Endometrial microvascular endothelial cells (primary cell): ENCODE data around the gene SGCA. TPM values are rescaled to one million over a fixed set of nuclear protein-coding genes. Genes with fewer than 3 reads are reported as not detected.

ENCODE experiments used
- in situ Hi-C: cut with HindIII; loops from 2 replicates; pipeline ENCODE4 v1.10.0; 2017; ENCODE audit warnings: low sequenced_read_pairs, low pct_unique_long_range_greater_than_20kb; ENCODE audit errors: inconsistent ontology term
- total RNA-seq: library from RNA; depleted of rRNA; stranded (reverse); fragments of >200 nt; gene quantifications from one replicate; pipeline ENCODE4 v1.2.3, GENCODE V29; 2015; ENCODE audit errors: inconsistent ontology term

The SGCA gene
- total RNA-seq, 1 donor from 2014 or later = not detected

GRCh38 chr17:50133028-50133768 is 32.6 kb upstream of the SGCA start:
- in situ Hi-C loops = no loop called here

- in situ Hi-C loops = no loop called here
These were observed 32.1 kb upstream of the SGCA start for GRCh38 chr17:50133769-50134099.

DNA sequence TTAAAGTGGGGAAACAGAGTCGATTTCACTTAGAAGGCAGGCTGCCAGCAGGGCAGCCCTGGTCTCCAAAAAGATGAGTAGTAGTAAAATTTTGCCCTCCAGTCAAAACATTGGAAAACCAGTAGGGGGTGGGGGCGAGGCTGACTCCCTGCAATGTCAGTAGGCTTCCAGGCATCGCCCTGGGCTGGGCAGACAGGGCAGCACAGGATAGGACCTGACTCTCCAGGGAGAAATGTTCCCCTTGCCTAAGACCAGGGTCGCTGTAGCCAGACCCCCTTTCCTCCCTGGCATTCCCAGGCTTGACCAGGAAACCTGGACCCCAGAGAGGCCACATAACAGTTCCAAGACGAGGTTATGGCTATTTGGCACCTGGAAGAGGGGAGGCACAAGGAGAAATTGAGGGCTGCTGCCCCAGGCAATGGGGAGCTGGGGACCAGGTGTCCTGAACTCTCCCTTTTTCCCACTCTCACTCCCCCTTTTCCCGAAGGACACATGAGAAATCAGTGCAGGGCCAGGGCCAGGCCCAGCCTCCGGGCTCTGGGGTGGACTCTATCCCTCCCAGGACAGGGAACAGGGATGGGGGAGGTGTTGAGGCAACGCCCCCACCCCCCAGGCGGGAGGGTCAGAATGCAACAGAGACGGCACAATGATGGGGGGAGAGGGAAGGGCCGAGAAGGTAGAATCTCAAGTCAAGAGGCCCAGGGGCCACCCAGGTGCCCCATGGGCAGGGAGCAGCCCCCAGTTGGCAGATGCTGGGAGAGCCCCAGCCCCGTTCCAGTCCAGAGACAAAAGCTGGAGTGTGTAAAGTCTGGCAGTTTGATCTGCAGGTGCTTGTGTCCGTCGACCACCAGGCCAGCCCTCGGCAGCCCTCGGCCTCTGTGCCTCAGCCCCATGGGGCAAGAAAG is 31.3 kb upstream of the SGCA start:
- in situ Hi-C loops = no loop called here

DNA sequence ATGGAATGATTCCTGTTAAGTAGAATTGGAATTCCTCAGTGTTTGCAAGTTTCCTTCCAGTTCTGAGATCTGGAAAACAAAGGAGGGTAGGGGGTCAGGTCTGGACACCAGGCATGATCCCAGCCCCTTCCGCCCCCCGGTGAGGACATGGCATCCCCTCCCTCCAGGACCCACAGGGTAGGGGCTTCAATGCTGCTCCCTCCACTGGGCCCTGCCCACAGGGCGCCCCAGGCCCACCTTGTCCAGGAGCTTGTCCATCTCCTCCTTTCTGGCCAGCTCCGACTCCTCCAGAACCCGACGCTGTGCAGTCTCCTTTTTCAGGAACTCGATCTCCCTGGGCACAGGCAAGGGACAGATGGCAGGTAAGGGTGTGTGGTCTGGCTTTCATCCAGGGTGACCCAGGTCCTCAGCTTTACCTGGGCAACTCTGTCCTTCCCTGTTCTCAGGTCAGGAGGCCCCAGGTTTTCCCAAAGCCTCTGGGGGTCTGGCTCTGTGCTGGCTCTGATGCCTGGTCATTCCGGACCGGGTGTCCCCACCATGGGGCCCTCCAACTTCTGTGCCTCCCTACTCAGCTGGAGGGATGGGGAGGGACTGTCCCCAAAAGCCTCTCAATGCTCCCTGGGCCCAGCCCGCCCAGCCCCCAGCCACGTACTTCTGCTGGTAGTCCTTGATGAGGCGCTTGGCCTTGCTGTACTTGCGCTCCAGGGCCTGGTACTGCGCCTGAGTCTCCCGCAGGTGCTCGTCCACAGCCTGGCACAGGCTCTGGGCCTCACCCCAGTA is 30.3 kb upstream of the SGCA start:
- in situ Hi-C loops = no loop called here

DNA sequence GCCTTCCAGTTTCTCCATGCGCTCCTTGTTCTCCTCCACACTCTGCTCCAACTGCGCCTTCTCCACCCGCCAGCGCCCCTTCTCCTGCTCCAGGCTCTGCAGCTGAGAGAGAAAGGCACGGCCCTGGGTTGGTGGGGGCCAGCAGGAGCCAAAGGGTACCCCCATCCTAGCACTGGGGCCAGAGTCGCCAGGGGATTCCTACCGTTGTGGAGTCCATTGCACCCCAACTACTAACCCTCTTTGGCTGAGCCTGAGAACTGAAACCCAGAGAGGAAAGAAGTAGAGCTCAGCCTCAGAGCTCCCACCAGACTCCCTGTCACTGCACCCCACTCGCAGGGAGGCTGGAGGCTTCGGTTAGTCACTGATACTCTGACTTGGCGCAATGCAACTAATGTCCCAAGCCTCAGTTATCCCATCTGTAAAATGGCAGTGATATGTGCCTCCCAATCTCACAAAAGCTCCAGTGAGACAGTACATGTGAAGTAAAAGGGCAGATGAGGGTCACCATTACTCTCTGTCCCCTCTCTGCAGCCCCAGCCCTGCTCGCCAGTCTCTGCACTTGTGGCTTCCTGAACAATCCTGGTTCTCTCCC is 29.6 kb upstream of the SGCA start:
- in situ Hi-C loops = no loop called here

GRCh38 chr17:50137042-50137441 is 28.8 kb upstream of the SGCA start:
- in situ Hi-C loops = no loop called here

- in situ Hi-C loops = no loop called here
These were observed 26.5 kb upstream of the SGCA start for GRCh38 chr17:50139185-50139783.

DNA sequence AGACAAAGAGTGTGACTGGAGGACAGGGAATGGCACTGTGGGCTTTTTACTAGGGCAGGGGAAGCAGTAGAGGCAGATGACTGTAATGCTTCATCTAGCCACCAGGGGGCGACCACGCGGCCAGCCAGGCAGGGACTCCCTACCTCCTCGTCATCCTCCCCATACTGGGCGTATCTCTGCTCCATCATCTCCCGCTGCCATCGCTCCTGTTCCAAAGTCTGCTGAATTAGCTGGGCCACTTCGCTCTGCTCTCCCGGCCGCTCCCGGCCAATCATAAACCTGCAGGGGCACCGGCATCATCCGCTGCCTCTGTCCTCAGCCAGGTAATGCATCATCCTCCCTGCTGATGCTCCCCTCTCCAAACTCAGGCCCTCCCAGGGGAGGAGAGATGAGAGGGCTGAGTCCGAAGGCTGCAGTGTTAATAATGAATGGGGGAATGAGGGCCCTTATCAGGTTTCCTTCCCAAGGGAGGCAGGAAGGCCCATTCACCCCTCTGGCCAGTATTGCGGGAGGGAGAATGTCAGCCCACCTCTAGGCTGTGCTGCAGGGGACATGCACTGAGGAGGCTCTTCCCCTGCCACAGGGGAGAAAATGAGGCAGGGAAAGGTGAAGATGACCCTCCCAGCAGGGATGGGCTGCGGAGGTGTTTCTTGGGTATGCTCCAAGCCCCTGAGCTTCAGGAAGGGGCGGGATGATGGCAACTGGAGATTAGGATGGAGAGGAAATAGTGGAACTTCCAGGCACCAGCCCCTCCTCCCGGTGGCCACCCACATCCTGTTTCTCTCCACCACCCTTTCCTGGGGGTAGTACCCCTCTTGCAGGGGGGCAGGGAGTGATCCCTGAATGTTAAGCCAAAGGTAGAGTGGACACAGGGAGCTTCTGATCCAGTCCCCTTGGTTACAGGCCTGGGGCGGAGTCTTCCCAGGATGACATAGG is 25.6 kb upstream of the SGCA start:
- in situ Hi-C loops = no loop called here

DNA sequence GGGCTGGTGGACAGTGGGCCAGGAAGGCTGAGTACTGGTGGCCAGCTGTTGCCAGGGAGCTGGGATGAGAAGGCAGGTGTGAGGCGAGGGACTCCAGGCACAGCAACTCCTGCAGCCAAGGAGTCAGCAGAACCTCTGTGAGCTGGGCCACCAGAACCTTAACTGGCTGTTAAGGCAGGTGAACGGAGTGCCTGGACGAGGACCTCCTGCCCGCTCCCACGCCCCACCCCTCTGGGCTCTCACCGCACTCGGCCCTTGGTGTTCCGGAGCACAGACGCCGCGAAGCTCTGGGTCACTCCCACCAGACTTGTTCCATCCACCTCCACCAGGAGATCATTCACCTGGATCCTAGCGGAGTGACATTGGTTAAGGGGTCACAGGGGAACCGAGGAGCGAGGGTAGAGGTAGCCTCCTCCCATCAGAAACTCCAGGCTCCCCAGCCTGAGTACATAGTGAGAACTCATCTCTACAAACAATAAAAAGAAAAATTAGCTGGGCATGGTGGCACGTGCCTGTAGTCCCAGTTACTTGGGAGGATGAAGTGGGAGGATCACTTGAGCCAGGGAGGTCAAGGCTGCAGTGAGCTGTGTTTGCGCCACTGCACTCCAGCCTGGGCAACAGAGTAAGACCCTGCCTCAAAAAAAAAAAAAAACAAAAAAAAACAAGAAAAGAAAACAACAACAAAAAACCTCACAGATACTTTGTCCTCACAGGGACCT is 24.6 kb upstream of the SGCA start:
- in situ Hi-C loops = no loop called here

DNA sequence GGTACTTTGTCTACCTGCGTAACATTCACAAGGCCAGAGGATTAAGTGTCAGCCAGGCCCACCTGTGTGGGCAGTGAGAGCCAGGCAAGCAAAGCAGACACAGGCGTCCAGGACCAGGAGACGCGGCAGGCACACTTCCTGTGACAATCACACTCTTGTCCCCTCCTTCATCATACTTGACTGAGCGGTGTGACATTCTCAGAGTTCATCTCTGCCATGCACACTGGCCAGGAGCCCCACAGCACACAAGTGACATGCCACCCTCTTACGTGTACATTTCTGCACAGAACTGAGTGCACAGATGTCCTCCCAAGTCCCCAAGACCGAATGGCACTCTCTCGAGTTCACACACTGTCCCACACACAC is 24.1 kb upstream of the SGCA start:
- in situ Hi-C loops = no loop called here

GRCh38 chr17:50143461-50144176 is 22.2 kb upstream of the SGCA start:
- in situ Hi-C loops = no loop called here

DNA sequence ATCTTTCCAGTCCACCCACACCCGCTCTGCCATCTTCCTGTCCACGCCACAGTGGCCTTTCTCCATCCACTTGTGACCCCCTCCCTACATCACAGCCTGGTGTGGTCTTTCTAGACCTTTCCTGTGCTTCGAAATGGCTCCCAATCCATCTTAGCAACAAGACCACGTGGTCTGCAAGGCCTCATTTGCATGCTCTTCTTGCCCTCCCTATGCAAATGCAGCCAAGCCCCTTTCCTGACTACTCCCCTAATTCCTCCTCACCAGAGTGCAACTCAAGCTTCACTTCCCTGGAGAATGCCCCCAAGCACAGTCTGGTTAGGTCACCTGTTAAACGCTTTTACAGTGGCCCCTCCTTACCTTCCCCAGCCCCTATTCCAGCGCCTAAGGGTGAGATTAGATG is 21.4 kb upstream of the SGCA start:
- in situ Hi-C loops = no loop called here

DNA sequence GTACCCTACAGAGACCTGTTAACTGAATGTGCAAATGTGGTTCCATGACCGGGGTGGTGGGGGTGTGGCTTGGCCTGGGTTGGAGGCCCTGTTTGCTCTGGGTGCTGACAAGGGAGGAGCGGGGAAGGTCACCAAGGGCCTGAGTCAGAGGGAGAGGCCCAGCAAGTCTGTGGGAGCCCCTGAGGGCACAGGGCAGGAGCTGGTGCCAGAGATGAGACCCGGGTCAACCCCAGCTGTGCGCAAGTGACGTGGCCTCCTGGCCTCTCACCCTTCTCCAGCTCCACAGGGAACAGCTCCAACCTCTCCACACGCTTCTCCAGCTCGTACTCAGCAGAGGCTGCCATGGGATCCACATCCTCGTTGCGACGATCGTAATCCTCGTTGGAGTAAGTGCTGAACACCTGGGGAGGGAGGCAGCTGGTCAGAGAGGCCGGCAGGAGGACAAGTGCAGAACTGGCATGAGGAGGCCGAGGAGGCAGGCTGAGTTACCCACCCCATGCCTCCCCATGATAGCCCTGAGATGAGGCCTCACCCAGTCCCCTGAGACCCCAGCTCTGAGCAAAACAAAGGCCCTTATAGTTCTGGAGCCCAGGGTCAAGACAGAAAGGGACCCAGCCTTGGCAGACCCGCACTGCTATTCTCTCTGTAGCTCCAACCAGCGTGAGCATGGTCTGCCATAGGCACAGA is 20.8 kb upstream of the SGCA start:
- in situ Hi-C loops = no loop called here

DNA sequence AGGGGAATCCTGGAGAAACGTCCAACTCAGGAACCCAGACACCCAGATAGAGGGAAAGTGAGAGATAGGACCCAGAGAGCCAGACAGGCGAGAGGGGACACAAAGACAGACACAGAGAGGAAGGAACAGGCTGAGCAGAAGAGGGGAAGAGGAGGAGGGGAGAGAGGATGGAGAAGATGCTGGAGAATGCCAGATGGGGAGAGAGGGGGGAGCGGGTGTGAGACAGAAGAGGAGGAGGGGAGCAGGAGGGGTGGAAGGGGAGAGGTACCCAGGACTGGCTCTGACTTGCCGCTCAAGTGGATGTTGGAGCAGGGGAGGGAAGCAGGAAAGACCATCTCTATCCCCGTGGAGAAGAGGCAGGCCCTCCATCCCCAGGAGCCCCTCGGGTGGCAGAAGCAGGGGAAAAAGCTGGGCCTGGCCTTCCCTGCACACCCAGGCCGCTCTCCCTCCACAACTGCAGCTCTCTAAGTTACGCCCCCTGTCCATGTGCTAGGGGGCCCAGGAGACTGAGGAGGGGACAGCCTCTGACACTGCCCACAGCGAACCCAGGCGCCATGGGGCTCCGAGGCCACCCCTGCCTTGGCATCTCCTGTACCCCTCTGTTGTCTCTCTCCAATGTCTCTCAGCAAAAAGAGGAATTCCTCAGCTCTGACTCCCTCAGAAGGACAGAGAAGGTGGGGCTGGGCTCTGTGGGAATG is 20.1 kb upstream of the SGCA start:
- in situ Hi-C loops = no loop called here

- in situ Hi-C loops = no loop called here
These were observed 19.4 kb upstream of the SGCA start for GRCh38 chr17:50146230-50146926.
